Measurements from ENCODE around the gene RSL1D1. TPM values are rescaled to one million over a fixed set of nuclear protein-coding genes. Genes with fewer than 3 reads are reported as not detected.
A peak's percentile ranks its signal among the peaks of the same experiment; 100 is the strongest.

RSL1D1 gene
- total RNA-seq, 1 donor from 2014 or later = 141 TPM

DNA sequence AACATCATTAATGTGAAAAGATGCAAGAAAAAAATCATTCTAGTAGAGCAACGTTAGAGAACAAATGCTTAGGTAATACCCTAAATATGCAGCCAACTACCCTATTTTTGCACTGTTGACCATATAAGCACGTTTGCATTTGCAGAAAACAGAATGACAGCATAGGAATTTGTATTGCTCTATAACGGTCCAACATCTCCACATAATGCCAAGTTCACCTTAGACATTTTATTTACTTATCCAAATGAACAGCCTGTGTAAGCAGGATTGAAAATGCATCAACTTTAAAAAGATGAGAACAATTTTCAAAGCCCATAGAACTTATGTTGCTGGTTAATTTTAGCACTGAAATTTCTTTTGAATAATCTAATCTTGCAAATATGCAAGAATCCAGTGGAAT, 19.1 kb upstream of the RSL1D1 start:
- H3K4me3 ChIP-seq (ENCODE audit: low read depth, low read length) = no peak overlapping the region
- DNase-seq (ENCODE audit: low read depth) = no peak
- TF ChIP-seq, protein P1, sequence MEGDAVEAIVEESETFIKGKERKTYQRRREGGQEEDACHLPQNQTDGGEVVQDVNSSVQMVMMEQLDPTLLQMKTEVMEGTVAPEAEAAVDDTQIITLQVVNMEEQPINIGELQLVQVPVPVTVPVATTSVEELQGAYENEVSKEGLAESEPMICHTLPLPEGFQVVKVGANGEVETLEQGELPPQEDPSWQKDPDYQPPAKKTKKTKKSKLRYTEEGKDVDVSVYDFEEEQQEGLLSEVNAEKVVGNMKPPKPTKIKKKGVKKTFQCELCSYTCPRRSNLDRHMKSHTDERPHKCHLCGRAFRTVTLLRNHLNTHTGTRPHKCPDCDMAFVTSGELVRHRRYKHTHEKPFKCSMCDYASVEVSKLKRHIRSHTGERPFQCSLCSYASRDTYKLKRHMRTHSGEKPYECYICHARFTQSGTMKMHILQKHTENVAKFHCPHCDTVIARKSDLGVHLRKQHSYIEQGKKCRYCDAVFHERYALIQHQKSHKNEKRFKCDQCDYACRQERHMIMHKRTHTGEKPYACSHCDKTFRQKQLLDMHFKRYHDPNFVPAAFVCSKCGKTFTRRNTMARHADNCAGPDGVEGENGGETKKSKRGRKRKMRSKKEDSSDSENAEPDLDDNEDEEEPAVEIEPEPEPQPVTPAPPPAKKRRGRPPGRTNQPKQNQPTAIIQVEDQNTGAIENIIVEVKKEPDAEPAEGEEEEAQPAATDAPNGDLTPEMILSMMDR (conservative IDR thresholded peaks at IDR 0.05; ENCODE audit: low read depth, low read length) = no peak

DNA sequence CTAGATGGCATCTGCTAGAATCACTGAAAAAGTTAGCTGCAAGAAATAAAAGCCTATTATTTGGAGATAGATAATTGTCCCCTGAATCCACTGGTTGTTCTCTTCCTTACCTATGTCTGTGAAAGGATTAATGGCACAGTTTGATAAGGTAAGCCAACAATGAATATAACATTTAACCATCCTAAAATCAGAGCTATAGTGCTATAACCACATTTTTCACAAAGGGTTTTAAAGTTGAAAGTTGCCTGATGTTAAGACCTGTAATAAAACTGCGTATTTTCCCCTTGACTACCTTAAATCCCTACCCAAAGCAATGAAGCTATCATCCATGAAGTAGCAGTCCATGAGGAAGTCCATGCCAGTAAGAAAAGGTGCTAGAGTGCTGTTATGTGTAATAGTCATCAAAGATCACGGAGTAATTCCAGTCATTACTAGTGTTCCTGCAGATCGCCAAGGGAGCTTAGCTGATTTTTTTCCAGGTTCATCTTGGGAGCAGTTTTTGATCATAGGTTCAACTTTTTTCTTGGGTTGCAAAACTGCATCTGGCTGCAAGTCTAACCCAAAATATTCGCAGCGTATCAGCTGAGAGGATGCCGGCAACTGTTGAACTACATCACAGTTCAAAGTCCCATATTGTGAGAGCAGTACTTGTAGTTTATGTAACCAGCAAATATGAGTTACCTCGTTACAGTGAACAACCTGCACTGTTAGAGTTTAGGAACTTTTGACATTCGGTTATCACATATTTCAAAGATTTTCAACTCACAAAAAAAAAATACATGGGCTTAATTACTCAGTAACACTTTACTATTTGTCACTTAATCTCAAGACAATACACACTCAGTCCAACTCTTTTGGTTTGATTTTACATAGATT, 18.2 kb upstream of the RSL1D1 start:
- no peak for DNase-seq (ENCODE audit: low read depth)
- no peak overlapping the region for H3K4me3 ChIP-seq (ENCODE audit: low read depth, low read length)
- TF ChIP-seq, protein P1 (conservative IDR thresholded peaks at IDR 0.05; ENCODE audit: low read depth, low read length) = no peak

DNA sequence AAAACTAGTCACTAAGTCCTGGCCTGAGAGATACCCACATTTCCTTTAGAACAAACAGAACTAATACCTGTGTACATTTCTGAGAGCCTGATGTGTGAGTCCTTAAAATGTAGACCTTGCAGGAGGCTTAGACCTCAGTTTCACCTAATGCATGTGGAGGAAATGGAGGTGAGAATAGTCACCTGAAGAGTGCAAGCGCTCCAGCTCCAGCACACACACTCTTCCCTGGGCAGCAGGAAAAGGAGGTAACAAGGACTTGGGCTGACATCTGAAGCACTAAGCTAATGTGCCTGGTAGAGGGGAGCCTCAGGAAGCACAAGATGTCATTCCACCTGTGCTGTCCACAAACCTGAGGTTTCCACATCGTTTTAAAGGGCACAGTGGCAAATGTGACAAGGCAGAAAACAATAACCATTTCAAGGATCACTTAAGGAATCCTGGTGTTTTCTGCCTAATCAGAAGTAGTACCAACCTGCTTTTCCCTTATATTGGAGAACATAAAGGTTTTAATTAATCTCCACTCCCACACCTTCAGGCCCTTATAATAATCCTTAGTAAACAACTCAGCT, 17.2 kb upstream of the RSL1D1 start:
- no peak overlapping the region for H3K4me3 ChIP-seq (ENCODE audit: low read depth, low read length)
- DNase-seq (ENCODE audit: low read depth) = no peak
- TF ChIP-seq, protein P1 (conservative IDR thresholded peaks at IDR 0.05; ENCODE audit: low read depth, low read length) = no peak

DNA sequence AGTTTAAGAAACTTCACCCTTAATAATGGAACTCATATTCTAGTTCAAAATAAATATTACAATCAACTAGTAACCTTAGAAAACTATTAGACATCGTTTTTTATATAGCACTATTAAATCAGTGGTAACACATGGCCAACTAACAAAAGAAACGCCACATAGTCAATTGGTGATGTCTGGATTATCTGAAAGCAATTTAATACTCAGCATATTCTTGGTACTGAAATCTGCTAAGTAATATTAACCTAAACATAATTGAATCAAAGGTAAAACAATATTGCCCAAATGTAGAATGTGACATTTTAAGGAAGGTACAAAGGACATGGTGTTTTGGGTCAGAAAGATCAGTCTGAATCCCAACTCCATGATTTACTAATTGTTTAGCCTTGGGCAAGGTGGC, 11.1 kb upstream of the RSL1D1 start:
- no peak overlapping the region for H3K4me3 ChIP-seq (ENCODE audit: low read depth, low read length)
- TF ChIP-seq, protein P1 (conservative IDR thresholded peaks at IDR 0.05; ENCODE audit: low read depth, low read length) = no peak

DNA sequence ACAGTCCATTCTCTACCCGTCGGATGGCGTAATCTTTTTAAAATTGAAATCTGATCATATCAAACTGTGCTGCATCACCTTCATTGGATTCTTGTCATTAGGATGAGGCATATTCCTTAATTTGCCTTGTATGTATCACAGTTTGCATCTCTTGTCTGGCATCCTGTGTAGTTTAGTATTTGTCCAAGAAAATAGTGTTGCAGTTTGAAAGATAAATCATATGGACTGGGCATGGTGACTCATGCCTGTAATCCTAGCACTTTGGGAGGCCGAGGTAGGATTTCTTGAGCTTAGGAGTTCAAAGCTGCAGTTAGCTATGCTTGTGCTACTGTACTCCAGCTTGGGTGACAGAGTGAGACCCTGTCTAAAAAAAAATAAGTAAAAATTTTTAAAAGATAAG, 5.8 kb upstream of the RSL1D1 start:
- no peak overlapping the region for H3K4me3 ChIP-seq (ENCODE audit: low read depth, low read length)
- TF ChIP-seq, protein P1 (conservative IDR thresholded peaks at IDR 0.05; ENCODE audit: low read depth, low read length) = no peak
- no peak for DNase-seq (ENCODE audit: low read depth)

More for the DNA sequence above, 11.1 kb upstream of the RSL1D1 start:
- DNase-seq (ENCODE audit: low read depth) = no peak

DNA sequence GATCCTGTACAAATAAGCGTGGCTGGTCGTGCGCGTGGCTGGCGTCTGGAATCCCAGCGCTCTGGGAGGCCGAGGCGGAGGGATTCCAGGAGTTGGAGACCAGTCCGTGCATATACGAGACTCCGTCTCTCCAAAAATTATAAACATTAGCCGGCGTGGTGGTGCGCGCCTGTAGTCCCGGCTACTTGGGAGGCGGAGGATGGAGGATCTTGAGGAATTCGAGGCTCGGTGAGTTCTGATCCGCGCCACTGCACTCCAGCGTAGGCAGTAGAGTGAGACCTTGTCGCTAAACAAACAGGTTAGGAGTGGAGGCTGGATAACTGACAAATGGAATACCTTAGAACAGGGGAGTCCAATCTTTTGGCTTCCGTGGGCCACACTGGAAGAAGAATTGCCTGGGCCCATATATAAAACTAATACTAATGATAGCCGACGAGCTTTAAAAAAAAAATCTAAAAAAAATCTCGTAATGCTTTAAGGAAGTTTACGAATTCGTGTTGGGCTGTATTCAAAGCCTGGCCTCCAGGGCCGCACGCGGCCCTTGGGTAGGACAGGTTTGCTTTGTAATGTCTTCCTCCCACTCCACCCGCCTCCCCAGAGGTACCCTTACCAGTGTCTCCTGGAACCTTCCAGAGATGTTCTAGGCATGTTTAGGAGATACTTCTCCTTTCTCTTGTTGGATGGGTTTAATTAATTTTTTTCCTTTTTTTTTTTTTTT, 909 bp upstream of the RSL1D1 start:
- TF ChIP-seq, protein P1 (conservative IDR thresholded peaks at IDR 0.05; ENCODE audit: low read depth, low read length) = no peak
- DNase-seq (ENCODE audit: low read depth) = no peak
- H3K4me3 ChIP-seq (ENCODE audit: low read depth, low read length) = peak overlapping the region; percentile 85
